Stimulated activated CD8-positive, alpha-beta memory T cell treated with anti-CD3 and anti-CD28 coated beads, Interleukin-7, amount 100 ng/mL, for 4 hours (primary cell): ENCODE measurements around the gene LDLRAD4.

Experiments
- DNase-seq, 2 donors: peaks; one replicate each; pipeline ENCODE4 v3.0.0-alpha.2; 2020; ENCODE audit warnings: low read depth in 2 of 2

LDLRAD4 gene

GRCh38 chr18:13406736-13407135 lies 188.2 kb downstream of the LDLRAD4 start:
- DNase-seq = no peak

GRCh38 chr18:13407484-13407883 lies 188.9 kb downstream of the LDLRAD4 start:
- no peak for DNase-seq

DNA sequence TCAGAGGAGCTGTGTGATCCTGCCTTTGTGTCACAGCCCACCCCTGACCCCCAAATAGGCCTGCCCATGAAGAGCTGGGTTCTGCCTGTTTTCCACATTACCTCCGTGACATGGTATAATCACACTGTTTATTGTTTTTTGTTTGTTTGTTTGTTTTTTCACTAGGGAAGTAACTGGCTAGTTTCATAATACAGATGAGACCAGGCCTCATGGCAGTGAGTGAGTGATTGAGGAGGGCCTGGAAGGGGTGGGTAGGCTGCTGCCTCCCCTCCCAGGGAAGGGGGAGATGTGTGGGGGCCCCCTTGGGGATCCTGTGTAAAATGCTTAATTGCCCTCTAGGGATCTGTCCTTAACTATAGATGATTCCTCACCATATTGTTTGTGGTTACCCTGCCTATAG lies 190.5 kb downstream of the LDLRAD4 start:
- DNase-seq = no peak

DNA sequence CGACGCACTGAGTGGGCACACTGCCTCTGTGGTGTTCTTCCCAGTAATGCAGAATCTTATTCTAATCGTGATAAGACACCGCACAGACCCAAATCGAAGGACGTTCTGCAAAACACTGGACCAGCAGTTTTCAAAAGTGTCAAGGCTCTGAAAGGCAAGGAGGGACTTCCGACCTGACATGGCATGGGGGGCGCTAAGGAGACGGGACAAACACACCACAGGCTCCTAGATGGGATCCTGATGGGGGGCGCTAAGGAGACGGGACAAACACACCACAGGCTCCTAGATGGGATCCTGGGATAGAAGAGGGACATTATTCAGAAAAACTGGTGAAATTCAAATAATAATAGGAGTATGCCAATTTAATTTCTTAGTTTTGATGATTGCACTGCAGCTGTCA lies 191.4 kb downstream of the LDLRAD4 start:
- no peak for DNase-seq

DNA sequence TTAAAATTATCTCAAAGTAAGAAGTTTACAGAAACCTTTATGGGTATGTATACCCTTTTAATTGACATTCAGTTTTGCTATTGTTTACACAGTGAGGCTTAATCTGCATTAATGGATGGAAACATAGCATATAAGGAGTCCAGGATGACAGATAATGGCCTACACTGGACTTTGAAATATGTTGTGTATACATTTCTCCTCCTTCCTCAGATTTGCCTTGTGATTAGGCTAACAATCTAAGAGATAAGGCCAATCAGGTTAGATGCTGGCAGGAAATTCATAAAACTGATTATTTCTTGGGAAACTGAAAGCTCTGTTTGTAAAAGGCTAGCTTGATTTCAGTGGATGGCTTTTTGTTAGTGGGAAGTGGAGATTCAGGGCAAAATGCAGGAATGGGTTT lies 191.9 kb downstream of the LDLRAD4 start:
- DNase-seq = no peak

DNA sequence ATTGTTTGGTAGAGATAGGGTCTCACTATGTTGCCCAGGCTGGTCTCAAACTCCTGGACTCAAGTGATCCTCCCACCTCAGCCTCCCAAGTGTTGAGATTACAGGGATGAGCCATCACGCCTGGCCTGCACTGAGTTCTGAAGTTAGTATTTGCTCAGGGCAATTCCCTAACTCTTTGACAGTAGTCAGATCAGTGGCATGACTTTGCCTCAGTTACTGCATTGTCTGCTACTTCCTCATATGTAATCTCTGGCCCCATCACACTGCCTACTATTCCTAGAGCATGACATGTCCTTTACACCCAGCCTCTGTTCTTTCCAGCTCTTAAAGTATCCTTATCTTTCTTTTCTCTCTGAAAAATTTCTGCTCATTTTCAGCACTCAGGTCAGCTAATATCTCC lies 193.5 kb downstream of the LDLRAD4 start:
- DNase-seq = no peak

DNA sequence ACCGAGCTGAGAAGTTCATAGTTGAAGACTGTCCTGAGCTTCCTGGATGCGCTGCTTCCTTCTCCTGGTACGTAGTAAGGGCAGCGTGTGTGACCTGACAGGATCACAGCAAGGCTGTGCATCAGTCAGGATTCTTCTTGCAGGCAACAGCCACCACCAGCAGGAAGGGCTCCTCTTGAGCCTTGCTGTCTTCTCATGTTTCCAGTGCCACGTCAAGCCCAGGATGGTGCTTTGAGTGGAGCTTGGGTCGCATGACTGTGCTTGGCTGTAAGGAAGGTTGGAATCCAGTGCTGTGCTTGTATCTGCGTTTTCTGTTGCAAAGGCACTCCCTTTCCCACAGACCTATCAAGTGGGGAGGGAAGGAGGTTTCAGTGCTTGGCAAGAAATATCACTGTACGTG lies 194.3 kb downstream of the LDLRAD4 start:
- no peak for DNase-seq

- no peak for DNase-seq
Measured at GRCh38 chr18:13414102-13414501, 195.5 kb downstream of the LDLRAD4 start.

- no peak for DNase-seq
Measured at GRCh38 chr18:13414521-13414920, 196.0 kb downstream of the LDLRAD4 start.

DNA sequence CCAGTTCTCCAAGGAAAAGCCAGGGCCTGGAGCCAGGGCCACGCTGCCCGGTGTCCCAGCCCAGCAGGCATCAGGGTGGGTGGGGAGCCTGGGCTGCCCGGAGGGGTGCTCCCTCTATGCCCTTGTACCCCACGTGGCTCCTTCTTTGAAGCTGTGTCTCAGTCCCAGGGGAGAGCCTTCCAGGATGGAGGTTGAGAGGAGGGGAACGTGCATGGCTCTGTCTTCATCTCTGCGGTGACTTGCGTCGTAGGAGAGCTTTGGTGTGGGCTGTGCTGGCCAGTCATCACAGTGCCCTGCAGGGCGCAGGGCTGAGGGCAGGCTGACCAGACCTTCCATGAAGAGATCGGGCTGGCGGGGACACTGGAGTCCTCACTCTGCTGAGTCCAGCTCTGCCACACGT lies 197.2 kb downstream of the LDLRAD4 start:
- no peak for DNase-seq

DNA sequence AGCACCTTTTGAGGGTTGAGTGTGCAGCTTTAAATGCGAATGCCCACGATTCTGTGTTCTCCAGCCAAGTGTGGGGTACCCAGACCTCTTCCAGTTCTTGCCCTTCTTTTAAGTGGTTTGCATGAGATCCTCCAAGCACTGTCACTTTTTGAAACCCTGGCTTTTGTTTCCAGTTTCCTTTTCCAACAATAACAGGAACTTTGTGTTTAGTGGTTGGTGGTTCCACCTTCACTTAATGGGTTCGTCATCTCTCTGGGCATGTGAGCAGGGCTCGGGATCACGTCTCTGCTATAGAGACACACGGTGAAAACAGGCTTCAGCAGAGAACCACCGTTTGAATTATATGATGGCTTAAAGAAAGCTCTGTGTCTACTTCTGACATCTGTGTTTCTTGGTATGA lies 197.6 kb downstream of the LDLRAD4 start:
- no peak for DNase-seq

DNA sequence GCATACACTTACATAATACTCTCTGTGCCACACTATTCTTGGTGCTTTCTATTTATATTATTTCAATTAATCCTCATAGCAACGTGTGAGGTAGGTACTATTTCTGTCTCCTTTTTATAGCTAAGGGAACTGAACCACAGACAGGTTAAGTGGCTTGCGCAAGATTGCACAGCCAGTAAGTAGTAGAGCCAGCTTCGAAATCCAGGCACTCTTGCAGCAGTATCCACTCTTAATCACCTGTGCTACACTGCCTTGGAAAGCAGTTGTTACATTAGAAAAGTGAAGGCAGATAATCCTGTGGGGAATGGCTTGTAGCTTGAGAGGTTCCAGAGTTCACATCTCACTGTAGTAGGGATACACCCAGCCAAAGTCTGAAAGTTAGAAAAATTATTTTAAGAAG lies 198.3 kb downstream of the LDLRAD4 start:
- DNase-seq = no peak

GRCh38 chr18:13418013-13418710 lies 199.6 kb downstream of the LDLRAD4 start:
- no peak for DNase-seq

GRCh38 chr18:13420969-13421686 lies 202.6 kb downstream of the LDLRAD4 start:
- DNase-seq = no peak

GRCh38 chr18:13422541-13423147 lies 204.1 kb downstream of the LDLRAD4 start:
- no peak for DNase-seq

- DNase-seq = no peak
Measured at GRCh38 chr18:13423352-13423751, 204.8 kb downstream of the LDLRAD4 start.

GRCh38 chr18:13424363-13424762 lies 205.8 kb downstream of the LDLRAD4 start:
- DNase-seq = no peak

GRCh38 chr18:13425357-13426091 lies 207.0 kb downstream of the LDLRAD4 start:
- no peak for DNase-seq

- no peak for DNase-seq
Measured at GRCh38 chr18:13427354-13427753, 208.8 kb downstream of the LDLRAD4 start.

DNA sequence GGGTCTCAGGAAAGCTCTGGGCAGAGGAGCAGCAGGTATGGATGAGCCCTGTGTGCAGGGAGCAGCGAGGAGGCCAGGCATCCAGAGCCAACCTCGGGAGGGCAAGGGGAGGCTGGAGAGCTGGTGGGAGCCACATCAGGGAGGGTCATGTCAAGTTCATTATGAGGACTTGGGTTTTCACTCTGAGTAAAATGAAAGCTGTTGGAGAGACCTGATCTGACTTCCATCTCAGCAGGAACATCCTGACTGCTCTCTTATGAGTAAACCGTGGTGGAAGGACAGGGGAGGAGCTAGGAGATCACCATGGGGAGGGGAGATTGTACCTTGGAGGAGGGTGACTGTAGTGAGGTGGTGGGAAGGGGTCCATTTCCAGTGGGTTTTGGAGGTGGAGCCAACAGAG lies 209.8 kb downstream of the LDLRAD4 start:
- no peak for DNase-seq

GRCh38 chr18:13429016-13429415 lies 210.5 kb downstream of the LDLRAD4 start:
- no peak for DNase-seq

GRCh38 chr18:13429884-13430510 lies 211.4 kb downstream of the LDLRAD4 start:
- no peak for DNase-seq
